Progenitor cell of endocrine pancreas (in vitro differentiated cells): Measurements from ENCODE around the gene TMEM39A. TPM values are rescaled to one million over a fixed set of nuclear protein-coding genes. Genes with fewer than 3 reads are reported as not detected.

Experiments used
- DNase-seq: peaks from one replicate; pipeline ENCODE4 v3.0.0; 2021; ENCODE audit warnings: low spot score; ENCODE audit not compliant: unreplicated experiment
- H3K27ac Mint-ChIP-seq: 2 replicates; pipeline ENCODE4 v1.8.0; 2021; ENCODE audit warnings: mild to moderate bottlenecking, moderate library complexity, mixed read lengths
- H3K27me3 Mint-ChIP-seq: 2 replicates; pipeline ENCODE4 v1.8.0; 2021; ENCODE audit warnings: mixed read lengths
- H3K36me3 Mint-ChIP-seq: 2 replicates; pipeline ENCODE4 v1.8.0; 2022; ENCODE audit warnings: mixed read lengths; ENCODE audit not compliant: insufficient read depth
- H3K4me1 Mint-ChIP-seq: 2 replicates; pipeline ENCODE4 v1.8.0; 2021; ENCODE audit warnings: low read depth, mixed read lengths
- H3K4me3 Mint-ChIP-seq: 2 replicates; pipeline ENCODE4 v1.8.0; 2021; ENCODE audit warnings: low read depth, mild to moderate bottlenecking, moderate library complexity, mixed read lengths
- H3K9me3 Mint-ChIP-seq: 2 replicates; pipeline ENCODE4 v1.8.0; 2021; ENCODE audit warnings: low read depth, mixed read lengths
- CTCF ChIP-seq: fragments of 200-600 bp; sonication (generic); IDR thresholded peaks from one replicate; pipeline ENCODE4 v1.5.0; 2021; ENCODE audit warnings: antibody characterized with exemption, mild to moderate bottlenecking; ENCODE audit not compliant: unreplicated experiment
- total RNA-seq: library from RNA; stranded (reverse); gene quantifications from 2 replicates; pipeline ENCODE4 v1.2.1, GENCODE V29; 2021

The TMEM39A gene
- total RNA-seq, 1 donor from 2014 or later = 51.6 TPM

- no peak for TF ChIP-seq CTCF
- no peak for DNase-seq
- Mint-ChIP-seq H3K27me3 (no peaks in the 10 kb centered on the region), H3K4me1 (peaks cover 7% of the 10 kb centered on the region), H3K4me3 (no peak overlapping the region), H3K36me3 (no peaks in the 10 kb centered on the region), H3K27ac (no peak overlapping the region), H3K9me3 (no peaks in the 10 kb centered on the region)
Observed at GRCh38 chr3:119401503-119402440, 61.6 kb downstream of the TMEM39A start.

- no peak for TF ChIP-seq CTCF
- DNase-seq = no peak
- H3K4me3 Mint-ChIP-seq = no peak overlapping the region
- H3K4me1 Mint-ChIP-seq = peaks cover 9% of the 10 kb centered on the region
- H3K27ac Mint-ChIP-seq = no peak overlapping the region
- no peaks in the 10 kb centered on the region for H3K9me3 Mint-ChIP-seq
- no peaks in the 10 kb centered on the region for H3K36me3 Mint-ChIP-seq
- no peaks in the 10 kb centered on the region for H3K27me3 Mint-ChIP-seq
Observed at GRCh38 chr3:119401069-119401468, 62.3 kb downstream of the TMEM39A start.

GRCh38 chr3:119400466-119400865 lies 62.9 kb downstream of the TMEM39A start:
- no peak for DNase-seq
- Mint-ChIP-seq H3K27ac (no peak overlapping the region), H3K9me3 (no peaks in the 10 kb centered on the region), H3K4me1 (peaks cover 9% of the 10 kb centered on the region), H3K4me3 (no peak overlapping the region), H3K36me3 (no peaks in the 10 kb centered on the region), H3K27me3 (no peaks in the 10 kb centered on the region)
- no peak for TF ChIP-seq CTCF

GRCh38 chr3:119396870-119397269 lies 66.5 kb downstream of the TMEM39A start:
- Mint-ChIP-seq H3K36me3 (no peaks in the 10 kb centered on the region), H3K27ac (peak overlapping the region; percentile 16), H3K4me1 (peaks cover 10% of the 10 kb centered on the region), H3K27me3 (no peaks in the 10 kb centered on the region), H3K9me3 (no peaks in the 10 kb centered on the region), H3K4me3 (no peak overlapping the region)
- no peak for TF ChIP-seq CTCF
- no peak for DNase-seq

- Mint-ChIP-seq H3K4me1 (peaks cover 10% of the 10 kb centered on the region), H3K36me3 (no peaks in the 10 kb centered on the region), H3K27me3 (no peaks in the 10 kb centered on the region), H3K27ac (no peak overlapping the region), H3K9me3 (no peaks in the 10 kb centered on the region), H3K4me3 (no peak overlapping the region)
- TF ChIP-seq CTCF = no peak
- DNase-seq = no peak
Observed at GRCh38 chr3:119395923-119396358, 67.5 kb downstream of the TMEM39A start.
